ENCODE measurements around the gene NPR2.

The NPR2 gene

DNA sequence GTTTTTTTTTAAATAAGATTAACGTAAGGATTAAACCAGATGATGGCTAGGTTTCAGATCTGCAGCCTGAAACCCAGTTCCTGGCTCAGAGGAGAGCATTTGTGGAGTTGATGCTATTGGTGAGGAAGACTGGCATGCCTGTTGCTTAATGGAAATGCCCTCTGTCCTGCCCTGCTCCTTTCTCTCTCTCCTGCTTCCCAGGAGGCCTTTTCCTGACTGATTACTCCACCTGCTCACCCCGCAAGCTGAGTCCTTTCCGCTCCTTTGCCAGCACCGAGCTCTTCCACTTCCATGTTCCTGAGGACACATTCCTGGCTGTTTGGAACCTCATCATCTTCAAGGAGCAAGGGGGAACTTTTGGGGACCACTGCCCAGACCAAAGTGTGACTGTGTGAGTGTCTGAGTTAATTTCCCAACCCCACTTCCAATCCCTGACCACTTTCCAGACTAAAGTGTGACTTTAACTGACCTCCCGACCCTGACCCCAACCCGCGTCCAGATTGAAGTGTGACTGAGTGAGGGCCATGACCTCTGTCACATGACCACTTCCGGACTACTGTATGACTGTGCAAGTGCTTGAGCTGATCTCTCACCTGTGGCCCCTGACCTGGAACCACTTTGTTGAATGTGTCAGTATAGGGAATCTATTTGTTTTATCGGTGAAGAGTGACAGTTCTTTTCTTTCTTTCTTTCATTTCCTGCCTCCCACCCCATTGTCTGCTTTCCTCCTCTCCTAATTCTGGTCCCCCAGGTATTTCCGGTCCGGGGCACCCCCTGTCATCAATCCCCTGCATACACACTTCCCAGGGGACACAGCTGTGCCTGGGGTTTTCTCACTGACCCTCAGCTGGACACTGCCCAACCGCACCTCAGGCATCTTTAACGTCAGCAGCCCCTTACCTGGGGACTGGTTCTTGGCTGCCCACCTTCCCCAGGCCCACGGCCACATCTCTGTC is 43.1 kb downstream of the NPR2 start:
- no peak for DNase-seq

DNA sequence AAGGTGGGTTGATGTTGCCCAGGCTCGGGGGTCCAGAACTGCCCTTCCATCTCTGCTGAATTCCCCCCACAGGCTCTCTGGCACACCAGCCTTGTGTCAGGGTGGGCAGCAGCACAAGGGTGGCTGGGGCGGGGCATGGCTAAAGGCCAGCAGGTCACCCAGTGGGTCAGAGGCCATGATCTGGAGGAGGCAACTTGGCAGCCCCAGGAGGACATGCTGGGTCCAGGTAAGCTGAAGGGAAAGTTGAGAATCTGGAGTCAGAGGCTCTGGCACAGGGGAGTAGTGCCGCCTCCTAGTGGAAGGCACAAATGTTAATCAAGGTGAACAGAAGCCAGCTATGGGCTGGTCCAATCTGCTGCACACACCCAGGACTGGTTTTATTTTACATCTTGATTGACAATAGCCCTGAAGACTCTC is 43.8 kb downstream of the NPR2 start:
- no peak for DNase-seq

DNA sequence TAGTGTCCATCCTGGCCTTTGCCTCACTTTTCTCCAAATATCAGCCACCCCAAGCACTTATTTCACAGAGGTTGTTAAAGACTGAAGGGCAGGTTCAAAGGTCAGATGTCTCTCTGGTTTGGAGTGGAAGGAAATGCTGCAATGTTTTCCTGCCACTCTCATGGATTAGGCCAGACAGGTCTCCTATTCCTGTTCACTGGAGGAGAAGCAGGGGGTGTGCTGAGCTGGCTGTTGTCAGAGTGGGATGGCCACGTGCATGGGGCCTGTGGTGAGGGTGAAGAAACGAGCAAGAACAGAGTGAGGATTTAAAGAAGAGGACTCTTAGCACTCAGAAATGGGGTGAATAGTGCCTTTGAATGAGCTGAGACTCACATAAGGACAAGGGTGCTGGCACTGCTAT is 44.4 kb downstream of the NPR2 start:
- no peak for DNase-seq

- DNase-seq = no peak
Measured at GRCh38 chr9:35836595-35836994, 45.2 kb downstream of the NPR2 start.

DNA sequence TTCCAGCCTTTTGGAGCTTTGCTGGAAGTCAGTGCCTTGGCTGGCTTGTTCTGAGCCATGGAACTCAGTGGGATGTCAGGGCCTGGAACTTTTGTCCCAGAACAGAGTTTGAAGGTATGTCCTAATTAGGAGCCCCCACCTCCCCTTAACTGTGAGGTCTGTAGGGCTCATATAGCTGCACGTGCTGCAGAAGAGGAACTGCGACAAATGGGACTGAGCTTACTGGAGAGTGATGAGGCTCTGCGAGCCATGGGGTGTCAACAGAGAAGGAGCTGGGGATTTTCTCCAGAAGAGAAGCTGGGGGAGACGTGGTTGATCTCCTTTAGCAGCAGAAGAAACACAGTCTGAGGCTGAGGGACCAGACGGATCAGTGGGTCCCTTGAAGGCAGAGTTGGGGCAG is 48.5 kb downstream of the NPR2 start:
- DNase-seq = no peak

DNA sequence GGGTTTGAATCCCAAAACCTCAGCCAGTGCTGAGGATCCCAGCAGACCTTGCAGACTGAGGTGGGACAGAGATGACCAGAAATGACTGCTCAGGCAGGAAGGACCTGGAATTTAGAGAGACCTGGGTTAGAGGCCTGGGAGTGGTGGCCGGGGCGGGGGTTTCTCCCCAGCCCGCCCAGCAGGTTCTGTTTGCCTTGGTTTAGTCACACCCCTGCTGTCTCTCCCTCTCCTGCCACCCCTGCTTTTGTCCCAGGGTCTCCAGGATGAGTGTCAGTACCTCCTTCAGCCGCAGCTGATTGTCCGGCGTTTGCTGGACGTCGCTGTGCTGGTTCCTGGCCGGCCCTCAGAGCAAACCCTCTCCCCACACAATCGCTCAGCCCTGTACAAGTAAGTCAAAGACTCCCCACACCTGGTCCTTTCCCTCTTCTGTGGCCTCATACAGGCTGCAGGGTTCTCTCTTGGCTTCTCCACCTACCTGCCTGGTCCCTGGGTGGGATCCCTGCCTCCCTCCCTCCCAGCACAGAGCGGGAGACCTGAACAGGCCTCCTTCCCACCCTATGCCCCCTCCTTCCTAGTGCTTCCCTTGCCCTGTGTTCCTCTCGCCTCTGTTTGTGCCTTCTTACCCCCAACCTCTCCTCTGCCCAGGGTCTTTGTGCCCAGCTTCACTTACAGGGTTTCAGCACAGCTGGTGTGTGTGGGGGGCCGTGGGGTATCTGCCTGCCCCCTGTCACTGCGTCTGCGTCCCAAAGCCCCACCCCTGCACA is 49.7 kb downstream of the NPR2 start:
- no peak for DNase-seq

- DNase-seq = no peak
Measured at GRCh38 chr9:35841645-35841900, 50.2 kb downstream of the NPR2 start.

GRCh38 chr9:35842020-35842745 is 50.8 kb downstream of the NPR2 start:
- no peak for DNase-seq

GRCh38 chr9:35842795-35843194 is 51.4 kb downstream of the NPR2 start:
- DNase-seq = no peak

DNA sequence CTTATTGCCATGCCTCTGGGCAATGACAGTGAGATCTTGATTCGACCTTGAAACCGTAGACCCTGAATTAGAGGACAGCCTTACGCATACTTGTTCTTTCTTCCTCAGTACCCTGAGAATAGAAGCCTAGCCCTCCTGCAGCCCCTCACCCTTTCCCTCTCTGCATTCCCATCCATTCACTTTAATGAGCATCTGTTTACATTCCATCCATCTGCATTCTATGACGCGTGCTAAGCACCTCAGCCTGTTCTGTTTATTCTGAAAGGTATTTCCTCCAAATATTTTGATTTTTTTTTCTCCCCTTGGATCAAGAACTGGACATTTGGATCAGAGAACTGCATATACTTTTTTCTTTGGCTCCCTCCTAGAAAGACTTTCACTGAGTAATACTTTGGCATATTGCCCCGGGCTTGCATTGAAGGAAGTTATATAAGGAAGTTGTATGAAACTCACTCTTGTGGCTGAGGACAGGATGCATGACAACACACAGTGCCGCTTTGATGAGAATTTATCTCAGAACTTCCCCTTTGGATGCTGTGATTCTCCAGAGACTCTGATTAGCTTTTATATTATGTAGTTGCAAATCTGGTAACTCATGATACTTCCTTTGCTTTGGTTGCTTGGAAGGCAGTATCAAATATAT is 53.4 kb downstream of the NPR2 start:
- DNase-seq = peak; percentile 61

GRCh38 chr9:35845824-35846771 is 54.7 kb downstream of the NPR2 start:
- DNase-seq = no peak

GRCh38 chr9:35847792-35848572 is 56.6 kb downstream of the NPR2 start:
- DNase-seq = peak; percentile 63

GRCh38 chr9:35852267-35852815 is 61.0 kb downstream of the NPR2 start:
- DNase-seq = no peak

DNA sequence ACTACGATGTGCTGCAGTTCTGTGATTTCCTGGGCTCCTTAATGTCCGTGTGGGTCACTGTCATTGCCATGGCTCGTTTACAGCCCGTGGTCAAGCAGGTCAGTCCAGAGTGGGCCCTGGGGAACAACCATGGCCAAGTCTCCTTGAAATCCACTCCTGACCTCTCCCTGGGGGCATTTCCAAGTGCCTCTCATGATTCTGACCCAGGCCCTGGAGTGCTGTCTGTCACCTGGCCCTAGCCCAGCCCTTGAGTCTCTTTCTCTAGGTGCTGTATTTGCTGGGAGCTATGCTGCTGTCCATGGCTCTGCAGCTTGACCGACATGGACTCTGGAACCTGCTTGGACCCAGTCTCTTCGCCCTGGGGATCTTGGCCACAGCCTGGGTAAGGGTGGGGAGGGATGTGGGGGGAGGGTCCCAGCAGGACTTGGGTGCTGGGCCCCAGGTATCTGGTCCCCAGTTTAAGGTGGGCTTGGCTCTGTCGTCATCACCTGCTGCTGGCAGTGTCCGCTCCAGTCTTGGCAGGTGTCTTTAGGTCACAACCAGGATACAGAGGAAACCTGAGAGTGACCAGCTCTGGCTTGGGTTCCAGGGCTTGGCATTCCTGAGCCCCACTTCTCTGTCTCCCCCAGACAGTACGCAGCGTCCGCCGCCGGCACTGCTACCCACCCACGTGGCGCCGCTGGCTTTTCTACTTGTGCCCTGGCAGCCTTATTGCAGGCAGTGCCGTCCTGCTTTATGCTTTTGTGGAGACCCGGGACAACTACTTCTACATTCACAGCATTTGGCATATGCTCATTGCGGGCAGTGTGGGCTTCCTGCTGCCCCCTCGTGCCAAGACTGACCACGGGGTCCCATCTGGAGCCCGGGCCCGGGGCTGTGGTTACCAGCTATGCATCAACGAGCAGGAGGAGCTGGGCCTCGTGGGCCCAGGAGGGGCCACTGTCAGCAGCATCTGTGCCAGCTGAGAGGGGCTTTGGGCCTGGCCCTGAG is 61.8 kb downstream of the NPR2 start:
- DNase-seq = no peak

DNA sequence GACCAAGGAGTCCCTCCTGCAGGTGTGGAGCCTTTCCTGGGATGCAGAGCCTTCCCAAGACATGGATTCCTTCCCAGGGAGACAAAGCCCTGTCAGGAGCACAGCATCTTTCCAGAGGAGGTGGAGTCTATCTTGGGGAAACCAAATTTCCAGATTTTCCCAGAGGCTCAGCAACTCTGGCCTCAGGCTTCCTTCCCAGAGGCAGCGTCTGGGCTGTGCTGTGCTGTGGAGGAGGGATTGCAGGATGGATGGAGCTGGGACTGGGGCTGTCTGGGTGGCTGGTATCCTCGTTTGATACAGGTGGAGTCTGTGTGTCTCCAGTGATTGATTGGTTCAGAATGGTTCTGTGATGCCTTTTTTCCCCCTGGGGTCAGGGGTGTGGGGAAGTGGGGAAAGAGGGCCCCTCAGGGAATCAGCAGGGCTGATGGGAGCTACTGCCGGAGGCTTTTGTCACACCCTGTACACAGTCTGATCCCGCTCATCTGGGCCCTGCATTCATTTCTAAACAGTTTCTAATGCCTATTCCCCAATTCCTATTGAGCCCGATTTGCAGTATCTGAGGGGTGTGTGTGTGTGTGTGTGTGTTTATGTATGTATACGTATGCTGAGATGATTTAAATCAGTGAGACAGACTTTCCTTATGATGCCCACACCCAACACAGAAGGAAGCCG is 62.8 kb downstream of the NPR2 start:
- DNase-seq = no peak

- no peak for DNase-seq
Measured at GRCh38 chr9:35856206-35856605, 64.8 kb downstream of the NPR2 start.

GRCh38 chr9:35856882-35857281 is 65.5 kb downstream of the NPR2 start:
- no peak for DNase-seq

- no peak for DNase-seq
Measured at GRCh38 chr9:35858458-35858857, 67.1 kb downstream of the NPR2 start.
